HG02588 (cell line): Measurements from ENCODE around the gene RNF166.
A peak's percentile ranks its signal among the peaks of the same experiment; 100 is the strongest.

Experiments
- ATAC-seq: cut with Tn5 transposase; IDR thresholded peaks from one replicate; pipeline ENCODE4 v1.9.1; 2021; ENCODE audit warnings: mild to moderate bottlenecking, moderate library complexity; ENCODE audit not compliant: unreplicated experiment

The RNF166 gene

GRCh38 chr16:88694221-88695087 lies 11.8 kb downstream of the RNF166 start:
- no peak for ATAC-seq

- ATAC-seq, result no peak
These were observed 12.6 kb downstream of the RNF166 start for GRCh38 chr16:88693420-88694177.

- ATAC-seq, result no peak
These were observed 13.3 kb downstream of the RNF166 start for GRCh38 chr16:88692861-88693260.

GRCh38 chr16:88691924-88692560 lies 14.2 kb downstream of the RNF166 start:
- no peak for ATAC-seq

DNA sequence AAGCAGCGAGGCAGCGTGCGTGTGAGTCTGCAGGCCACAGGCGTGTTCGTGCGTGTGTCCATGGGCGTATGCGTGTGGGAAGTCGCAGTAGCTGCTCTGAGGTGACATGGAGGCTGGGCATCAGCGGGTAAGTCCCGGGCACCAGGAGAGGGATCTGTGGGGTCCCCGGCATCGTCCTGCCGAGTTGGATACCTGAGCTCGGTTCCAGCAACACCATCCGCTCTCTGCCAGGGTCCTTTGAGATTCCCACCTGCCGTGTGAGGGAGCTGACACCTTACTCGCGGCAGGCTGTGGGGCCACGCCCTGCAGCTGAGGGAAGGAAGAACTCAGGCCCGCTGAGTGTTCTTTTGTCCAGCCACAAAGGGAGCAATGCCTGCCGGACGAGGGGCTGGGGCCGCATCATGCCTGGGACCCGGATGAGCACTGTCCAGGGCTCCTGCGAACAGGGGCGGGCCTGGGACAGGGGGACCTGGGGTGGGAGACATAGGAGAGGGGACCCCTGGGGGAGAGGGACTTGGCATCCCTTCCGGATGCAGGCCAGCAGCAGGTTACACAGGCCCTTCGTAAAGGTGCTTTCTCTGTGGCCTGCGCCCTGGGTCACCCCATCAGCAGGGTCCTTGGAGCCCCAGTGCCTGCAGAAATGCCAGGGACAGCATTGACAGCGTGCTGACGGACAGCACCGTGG lies 14.9 kb downstream of the RNF166 start:
- no peak for ATAC-seq

DNA sequence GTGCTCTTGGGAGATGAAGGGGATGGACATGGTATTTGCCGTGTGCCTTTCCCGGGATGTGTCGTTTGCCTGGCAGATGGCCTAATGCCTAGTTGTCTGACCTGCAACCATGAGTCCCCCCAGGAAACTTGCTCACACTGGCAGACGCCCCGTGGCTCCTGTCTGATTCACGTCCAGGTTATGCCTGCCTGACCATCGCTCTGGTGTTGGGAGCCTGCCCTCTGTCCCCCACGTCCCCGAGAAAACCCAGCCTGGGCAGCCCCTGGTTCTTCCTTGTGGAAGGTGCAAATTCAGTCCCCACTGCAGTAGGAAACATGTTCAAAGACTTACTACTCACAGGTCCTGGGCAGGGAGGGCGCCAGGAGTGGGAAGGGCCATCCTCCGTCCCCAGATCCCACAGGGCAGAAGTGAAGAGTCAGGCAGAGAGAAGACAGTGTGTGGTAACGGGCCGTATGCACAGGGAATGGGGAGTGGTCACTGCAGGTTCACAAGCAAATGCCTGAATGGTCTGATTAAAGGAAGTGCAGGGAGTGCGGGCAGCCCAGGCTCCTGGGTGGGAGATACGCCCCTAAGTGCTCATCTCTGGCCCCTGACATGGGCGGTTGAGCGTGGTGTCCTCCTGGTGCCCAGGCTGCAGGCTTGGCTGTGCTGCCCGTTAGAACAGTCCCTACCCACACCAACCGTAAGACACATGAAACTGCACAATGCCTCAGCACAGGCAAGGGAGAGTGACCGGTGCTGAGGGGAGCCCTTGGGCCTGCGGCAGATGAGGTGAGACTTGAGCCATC lies 15.7 kb downstream of the RNF166 start:
- ATAC-seq, result no peak

- no peak for ATAC-seq
These were observed 18.0 kb downstream of the RNF166 start for GRCh38 chr16:88688013-88688778.

DNA sequence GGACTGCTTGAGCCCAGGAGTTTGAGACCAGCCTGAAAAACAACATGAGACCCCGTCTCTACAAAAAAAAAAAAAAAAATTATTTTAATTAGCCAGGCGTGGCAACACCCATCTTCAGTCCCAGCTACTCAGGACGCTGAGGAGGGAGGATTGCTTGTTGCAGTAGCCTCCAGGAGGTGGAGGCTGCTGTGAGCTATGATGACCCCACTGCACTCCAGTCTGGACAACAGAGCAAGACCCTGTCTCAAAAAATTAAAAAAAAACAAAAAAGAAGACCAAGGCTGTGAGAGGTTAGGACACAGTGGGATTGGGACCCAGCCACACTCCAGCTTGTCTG lies 18.6 kb downstream of the RNF166 start:
- ATAC-seq, result no peak

- no peak for ATAC-seq
These were observed 19.0 kb downstream of the RNF166 start for GRCh38 chr16:88687254-88687576.

GRCh38 chr16:88686439-88687253 lies 19.6 kb downstream of the RNF166 start, which contains the start of gene SNAI3:
SNAI3 (minus strand) TSS chr16:88686507; CDS start chr16:88686406, 101 bp downstream.
- peak; percentile 64 for ATAC-seq

DNA sequence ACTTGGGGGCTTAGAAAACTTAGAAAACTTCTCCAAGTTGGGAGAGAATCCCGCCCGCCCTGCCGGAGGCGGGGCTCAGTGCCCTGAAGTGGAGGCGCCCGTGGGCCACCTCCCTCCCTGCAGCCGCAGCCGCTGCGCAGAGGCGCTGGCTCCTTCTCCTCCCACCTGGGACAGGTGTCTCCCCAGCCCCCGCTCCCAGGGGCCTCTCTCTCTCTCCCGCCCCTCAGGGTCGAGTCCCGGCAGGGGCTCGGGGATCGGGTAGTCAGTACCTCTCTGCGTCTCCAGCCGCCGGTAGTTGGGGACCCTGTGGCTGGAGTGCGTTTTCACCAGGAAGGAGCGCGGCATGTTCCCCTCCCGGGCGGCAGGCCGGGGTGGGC lies 20.2 kb downstream of the RNF166 start:
- ATAC-seq, result peak; percentile 12

GRCh38 chr16:88685156-88686061 lies 20.8 kb downstream of the RNF166 start:
- ATAC-seq, result no peak

DNA sequence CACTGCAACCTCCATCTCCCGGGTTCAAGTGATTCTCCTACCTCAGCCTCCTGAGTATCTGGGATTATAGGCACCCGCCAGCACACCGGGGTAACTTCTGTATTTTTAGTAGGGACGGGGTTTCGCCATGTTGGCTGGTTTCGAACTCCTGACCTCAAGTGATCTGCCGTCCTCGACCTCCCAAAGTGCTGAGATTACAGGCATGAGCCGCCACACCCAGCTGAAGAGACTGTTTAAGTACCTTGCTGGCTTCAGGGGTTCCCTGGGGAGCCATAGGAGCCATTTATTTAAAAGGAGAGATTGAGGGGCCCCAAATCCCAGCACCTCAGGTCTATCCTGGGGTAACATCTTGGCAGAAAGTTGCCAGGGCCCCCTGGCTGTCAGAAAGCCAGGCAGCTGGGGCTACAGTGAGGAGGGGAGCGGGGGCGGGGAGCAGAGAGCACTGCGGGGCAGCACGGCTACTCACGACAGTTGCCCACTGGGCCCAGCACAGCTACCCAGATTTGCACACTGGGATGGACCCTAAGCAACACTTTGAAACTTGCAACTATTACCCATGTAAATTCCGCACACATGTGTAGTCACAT lies 21.5 kb downstream of the RNF166 start:
- no peak for ATAC-seq

DNA sequence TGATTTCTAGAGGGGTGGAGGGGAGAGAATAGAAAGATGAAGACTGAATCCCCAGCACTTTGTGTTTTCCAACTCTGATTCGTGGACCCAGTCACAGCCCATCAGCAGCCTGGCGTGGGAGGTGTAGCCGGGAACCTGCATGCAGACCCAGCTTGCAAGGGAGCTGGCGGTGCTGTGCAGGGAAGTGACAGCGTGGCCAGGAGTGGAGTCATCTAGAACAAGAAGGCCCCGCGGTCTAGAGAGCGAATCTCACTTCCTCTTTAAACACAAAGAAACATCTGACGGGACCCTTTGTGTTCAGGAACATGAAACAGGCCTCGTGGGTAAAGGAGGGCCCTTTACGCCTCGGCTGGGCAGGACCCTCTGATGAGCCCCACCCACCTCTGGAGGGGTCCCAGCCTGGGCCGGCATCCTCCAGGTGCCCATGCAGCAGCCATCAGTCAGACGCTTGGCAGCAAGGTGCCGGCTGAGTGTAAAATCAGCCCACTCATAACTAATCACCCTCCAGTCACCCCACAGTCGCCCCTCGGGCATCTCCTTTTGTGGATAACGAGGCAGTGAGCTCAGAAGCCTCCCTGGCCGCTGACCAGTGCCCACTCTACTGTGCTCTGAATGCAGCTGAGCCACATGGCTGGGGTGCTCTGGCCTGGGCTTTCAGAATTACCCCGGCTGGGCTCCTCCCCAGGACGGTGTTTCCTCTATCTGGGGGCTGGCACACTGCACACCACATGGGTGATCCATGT lies 24.3 kb downstream of the RNF166 start:
- ATAC-seq, result peak; percentile 51

- ATAC-seq, result no peak
These were observed 25.0 kb downstream of the RNF166 start for GRCh38 chr16:88681084-88681680.

DNA sequence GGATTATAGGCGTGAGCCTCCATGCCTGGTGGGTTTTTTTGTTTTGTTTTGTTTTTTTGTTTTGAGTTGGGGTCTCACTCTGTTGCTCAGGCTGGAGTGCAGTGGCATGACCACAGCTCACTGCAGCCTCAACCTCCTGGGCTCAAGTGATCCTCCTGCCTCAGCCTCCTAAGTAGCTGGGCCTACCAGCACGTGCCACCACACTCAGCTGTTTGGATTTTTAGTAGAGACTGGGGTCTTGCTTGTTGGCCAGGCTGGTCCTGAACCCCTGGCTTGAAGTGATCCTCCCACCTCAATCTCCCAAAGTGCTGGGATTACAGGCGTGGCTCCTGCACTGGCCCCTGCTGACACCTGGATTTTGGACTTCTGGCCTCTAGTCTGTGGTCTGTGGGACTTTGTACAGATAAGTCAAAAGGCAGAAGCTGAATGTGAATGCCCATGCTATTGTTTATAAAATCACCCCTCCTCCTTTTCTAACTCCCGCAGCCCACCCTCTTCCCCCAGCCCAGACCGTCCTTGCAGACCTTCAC lies 25.6 kb downstream of the RNF166 start:
- ATAC-seq, result no peak
